ENCODE data around the gene IGFBP3. TPM values are rescaled to one million over a fixed set of nuclear protein-coding genes. Genes with fewer than 3 reads are reported as not detected.

IGFBP3 gene
- total and polyA plus RNA-seq, 2 of the 13 experiments (the other 11 are each of a cell fraction or from before 2014, with no cell fraction given): 57.5 TPM; not detected in 1

DNA sequence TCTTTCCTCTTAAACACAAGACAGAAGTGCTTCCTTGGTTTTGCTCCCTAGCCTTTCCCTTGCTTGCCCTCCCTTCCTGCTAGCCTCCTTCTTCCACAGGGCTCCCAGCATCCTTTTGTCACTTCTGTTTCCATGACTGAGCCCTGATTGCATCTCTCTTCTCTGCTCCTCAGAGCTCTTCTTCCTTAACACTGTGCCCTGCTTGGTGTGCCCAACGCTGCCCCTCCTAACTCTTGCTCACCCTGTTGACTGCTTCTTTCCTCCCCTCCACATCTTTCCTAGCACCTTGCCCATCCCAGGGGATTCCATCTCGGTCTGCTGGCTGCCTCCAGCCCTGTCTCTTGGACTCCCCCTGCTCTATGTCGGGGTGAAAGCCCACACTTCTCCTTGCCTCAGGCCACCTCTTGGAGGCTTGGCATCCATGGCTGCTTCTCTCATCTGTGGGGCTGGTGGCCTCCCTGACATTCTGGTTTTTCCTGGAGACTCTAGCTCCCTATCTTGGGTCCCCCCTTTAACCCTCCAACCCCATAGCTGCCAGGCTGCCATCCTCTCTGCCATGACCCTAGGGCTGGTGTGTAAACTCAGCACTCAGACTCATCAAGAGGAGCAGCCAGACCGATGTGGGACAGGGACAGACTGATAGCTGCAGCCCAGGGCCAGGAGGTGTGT lies 26.9 kb downstream of the IGFBP3 start (continued):
- TF ChIP-seq ZNF557 (CRISPR knock-in tag; IDR thresholded peaks at IDR 0.05) (no peak), NCOA1 (CRISPR knock-in tag; IDR thresholded peaks at IDR 0.05) (0 out of 2 replicates have a peak, but pooled peaks have one; percentile 25), TEAD3 (CRISPR knock-in tag; optimal IDR thresholded peaks at IDR 0.05; ENCODE audit: borderline replicate concordance) (no peak), SRSF1 (optimal IDR thresholded peaks at IDR 0.05; ENCODE audit: low read depth, low read length) (no peak), ATF1 (CRISPR knock-in tag; IDR thresholded peaks at IDR 0.05) (no peak), TMF1 (CRISPR knock-in tag; IDR thresholded peaks at IDR 0.05; ENCODE audit: low read depth) (peak; percentile 26; the same call in 1 of the 2 replicates), ZNF792 (CRISPR knock-in tag; IDR thresholded peaks at IDR 0.05) (no peak; the same call in 1 of the 2 replicates), PHF8 (CRISPR knock-in tag; IDR thresholded peaks at IDR 0.05) (no peak; the same call in 1 of the 2 replicates), ZNF367 (CRISPR knock-in tag; IDR thresholded peaks at IDR 0.05; ENCODE audit: borderline replicate concordance) (no peak), ZNF703 (CRISPR knock-in tag; IDR thresholded peaks at IDR 0.05; ENCODE audit: borderline replicate concordance) (0 out of 2 replicates have a peak, but pooled peaks have one; percentile 65), RAD51 (IDR thresholded peaks at IDR 0.05; ENCODE audit: borderline replicate concordance) (no peak)
- TF ChIP-seq, protein P1, sequence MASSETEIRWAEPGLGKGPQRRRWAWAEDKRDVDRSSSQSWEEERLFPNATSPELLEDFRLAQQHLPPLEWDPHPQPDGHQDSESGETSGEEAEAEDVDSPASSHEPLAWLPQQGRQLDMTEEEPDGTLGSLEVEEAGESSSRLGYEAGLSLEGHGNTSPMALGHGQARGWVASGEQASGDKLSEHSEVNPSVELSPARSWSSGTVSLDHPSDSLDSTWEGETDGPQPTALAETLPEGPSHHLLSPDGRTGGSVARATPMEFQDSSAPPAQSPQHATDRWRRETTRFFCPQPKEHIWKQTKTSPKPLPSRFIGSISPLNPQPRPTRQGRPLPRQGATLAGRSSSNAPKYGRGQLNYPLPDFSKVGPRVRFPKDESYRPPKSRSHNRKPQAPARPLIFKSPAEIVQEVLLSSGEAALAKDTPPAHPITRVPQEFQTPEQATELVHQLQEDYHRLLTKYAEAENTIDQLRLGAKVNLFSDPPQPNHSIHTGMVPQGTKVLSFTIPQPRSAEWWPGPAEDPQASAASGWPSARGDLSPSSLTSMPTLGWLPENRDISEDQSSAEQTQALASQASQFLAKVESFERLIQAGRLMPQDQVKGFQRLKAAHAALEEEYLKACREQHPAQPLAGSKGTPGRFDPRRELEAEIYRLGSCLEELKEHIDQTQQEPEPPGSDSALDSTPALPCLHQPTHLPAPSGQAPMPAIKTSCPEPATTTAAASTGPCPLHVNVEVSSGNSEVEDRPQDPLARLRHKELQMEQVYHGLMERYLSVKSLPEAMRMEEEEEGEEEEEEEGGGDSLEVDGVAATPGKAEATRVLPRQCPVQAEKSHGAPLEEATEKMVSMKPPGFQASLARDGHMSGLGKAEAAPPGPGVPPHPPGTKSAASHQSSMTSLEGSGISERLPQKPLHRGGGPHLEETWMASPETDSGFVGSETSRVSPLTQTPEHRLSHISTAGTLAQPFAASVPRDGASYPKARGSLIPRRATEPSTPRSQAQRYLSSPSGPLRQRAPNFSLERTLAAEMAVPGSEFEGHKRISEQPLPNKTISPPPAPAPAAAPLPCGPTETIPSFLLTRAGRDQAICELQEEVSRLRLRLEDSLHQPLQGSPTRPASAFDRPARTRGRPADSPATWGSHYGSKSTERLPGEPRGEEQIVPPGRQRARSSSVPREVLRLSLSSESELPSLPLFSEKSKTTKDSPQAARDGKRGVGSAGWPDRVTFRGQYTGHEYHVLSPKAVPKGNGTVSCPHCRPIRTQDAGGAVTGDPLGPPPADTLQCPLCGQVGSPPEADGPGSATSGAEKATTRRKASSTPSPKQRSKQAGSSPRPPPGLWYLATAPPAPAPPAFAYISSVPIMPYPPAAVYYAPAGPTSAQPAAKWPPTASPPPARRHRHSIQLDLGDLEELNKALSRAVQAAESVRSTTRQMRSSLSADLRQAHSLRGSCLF (CRISPR knock-in tag; IDR thresholded peaks at IDR 0.05; ENCODE audit: borderline replicate concordance): no peak; the same call in 1 of the 2 replicates
- TF ChIP-seq, protein P2, sequence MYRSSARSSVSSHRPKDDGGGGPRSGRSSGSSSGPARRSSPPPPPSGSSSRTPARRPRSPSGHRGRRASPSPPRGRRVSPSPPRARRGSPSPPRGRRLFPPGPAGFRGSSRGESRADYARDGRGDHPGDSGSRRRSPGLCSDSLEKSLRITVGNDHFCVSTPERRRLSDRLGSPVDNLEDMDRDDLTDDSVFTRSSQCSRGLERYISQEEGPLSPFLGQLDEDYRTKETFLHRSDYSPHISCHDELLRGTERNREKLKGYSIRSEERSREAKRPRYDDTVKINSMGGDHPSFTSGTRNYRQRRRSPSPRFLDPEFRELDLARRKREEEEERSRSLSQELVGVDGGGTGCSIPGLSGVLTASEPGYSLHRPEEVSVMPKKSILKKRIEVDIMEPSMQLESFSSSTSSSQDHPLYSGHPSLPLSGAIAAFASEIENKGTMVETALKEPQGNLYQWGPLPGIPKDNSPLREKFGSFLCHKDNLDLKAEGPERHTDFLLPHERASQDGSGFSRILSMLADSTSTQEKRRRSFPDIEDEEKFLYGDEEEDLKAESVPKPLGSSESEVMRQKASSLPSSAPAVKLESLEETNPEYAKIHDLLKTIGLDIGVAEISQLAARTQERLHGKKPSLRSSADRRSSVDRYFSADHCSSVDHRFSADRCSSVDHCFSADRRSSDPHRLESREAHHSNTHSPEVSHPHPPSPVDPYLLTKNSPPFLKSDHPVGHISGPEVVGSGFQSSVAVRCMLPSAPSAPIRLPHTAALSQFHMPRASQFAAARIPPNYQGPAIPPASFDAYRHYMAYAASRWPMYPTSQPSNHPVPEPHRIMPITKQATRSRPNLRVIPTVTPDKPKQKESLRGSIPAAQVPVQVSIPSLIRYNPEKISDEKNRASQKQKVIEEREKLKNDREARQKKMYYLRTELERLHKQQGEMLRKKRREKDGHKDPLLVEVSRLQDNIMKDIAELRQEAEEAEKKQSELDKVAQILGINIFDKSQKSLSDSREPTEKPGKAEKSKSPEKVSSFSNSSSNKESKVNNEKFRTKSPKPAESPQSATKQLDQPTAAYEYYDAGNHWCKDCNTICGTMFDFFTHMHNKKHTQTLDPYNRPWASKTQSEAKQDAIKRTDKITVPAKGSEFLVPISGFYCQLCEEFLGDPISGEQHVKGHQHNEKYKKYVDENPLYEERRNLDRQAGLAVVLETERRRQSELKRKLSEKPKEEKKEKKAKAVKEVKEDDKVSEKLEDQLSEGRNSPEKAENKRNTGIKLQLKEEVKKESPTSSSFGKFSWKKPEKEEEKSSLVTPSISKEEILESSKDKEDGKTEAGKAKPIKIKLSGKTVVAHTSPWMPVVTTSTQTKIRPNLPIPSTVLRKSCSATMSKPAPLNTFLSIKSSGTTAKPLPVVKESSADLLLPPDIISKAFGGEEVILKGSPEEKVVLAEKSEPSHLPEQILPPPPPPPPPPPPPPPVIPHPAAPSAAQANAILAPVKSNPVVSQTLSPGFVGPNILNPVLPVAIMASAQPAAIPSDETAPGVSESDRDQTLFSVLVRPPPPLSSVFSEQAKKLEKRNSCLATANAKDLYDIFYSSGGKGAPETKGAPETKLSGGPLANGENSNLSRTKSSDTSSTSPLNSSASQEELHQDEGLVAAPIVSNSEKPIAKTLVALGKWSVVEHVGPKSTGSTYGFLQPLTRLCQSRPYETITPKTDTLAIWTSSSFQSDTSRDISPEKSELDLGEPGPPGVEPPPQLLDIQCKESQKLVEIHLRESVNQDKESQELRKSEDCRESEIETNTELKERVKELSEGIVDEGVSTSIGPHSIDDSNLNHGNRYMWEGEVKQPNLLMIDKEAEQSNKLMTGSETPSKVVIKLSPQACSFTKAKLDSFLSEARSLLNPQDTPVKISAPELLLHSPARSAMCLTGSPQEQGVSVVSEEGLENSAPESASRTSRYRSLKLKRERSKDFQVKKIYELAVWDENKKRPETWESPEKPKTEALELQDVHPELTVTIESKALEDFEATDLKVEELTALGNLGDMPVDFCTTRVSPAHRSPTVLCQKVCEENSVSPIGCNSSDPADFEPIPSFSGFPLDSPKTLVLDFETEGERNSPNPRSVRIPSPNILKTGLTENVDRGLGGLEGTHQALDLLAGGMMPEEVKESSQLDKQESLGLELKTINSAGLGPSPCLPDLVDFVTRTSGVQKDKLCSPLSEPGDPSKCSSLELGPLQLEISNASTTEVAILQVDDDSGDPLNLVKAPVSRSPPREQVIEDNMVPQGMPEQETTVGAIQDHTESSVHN (CRISPR knock-in tag; IDR thresholded peaks at IDR 0.05): peak; percentile 99

Measured in HepG2 (cell line).